GM21825 (cell line): Measurements from ENCODE around the gene SDHAF2.

ENCODE experiments used
- ATAC-seq: cut with Tn5 transposase; IDR thresholded peaks from one replicate; pipeline ENCODE4 v1.9.1; 2021; ENCODE audit warnings: mild to moderate bottlenecking, moderate library complexity; ENCODE audit not compliant: unreplicated experiment

Gene SDHAF2

DNA sequence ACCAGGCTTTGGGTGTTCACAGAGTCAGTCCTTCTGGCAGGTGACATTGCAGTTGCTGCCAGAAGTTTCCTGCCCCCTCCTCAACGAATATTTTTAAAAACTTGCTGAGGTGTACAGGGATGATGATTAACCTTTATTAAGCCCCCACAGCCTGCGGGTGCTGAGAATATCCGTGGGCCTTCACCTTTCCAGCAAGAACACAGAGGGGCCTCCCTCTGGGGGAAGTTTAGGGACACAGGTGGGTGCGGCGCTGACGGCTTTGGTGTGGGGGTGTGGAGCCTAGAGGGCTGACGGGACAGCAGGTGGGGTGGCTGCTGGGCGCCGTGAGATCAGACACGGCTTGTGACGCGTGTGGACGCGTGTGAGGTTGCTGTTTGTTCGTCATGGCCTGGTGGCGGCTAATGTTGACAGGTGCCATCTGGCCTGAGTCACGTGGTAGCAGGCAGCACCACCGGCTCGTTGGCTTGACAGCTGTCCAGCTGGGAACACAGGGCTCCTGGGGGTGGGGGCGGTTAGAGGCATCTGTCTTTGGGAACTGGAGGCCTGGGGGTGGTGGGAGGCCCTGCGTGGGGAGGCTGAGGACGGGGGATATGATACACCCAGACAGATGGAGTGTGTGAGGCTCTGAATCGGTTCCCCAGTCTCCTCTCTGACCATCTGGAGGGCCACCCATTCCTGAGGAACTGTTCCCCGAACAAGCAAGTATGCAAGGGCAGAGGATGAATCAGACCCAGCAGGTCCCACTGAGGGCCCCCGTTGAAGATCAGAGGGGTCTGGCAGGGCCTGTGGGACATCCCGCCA lies 66.1 kb downstream of the SDHAF2 start:
- no peak for ATAC-seq
